HepG2 (cell line): ENCODE data around the gene TUBB4B. TPM values are rescaled to one million over a fixed set of nuclear protein-coding genes. Genes with fewer than 3 reads are reported as not detected.
A peak's percentile ranks its signal among the peaks of the same experiment; 100 is the strongest.

Experiments used
- AHDC1 ChIP-seq: sonication (generic); formaldehyde crosslinking; IDR thresholded peaks from 2 replicates; pipeline ENCODE4 v1.5.1; 2020; ENCODE audit warnings: mild to moderate bottlenecking, missing genetic modification reagents, borderline replicate concordance
- CCAR2 ChIP-seq: fragments of 200-400 bp; formaldehyde crosslinking; optimal IDR thresholded peaks from 2 replicates; pipeline ENCODE3; 2018; ENCODE audit warnings: low read depth, mild to moderate bottlenecking, low read length, moderate library complexity
- ETV5 ChIP-seq: IDR thresholded peaks from 2 replicates; pipeline ENCODE4 v1.6.1; 2018; ENCODE audit warnings: missing biosample characterization, missing genetic modification reagents, inconsistent platforms, borderline replicate concordance
- MBD4 ChIP-seq: IDR thresholded peaks from 2 replicates; pipeline ENCODE4 v1.6.1; 2012; ENCODE audit warnings: low read length, inconsistent platforms, borderline replicate concordance
- MLX ChIP-seq: IDR thresholded peaks from 2 replicates; pipeline ENCODE4 v1.6.1; 2016
- TOPORS ChIP-seq: sonication (generic); formaldehyde crosslinking; IDR thresholded peaks from 2 replicates; pipeline ENCODE4 v1.8.0; 2023; ENCODE audit warnings: mild to moderate bottlenecking, missing genetic modification reagents
- ZNF264 ChIP-seq: sonication (generic); formaldehyde crosslinking; IDR thresholded peaks from 2 replicates; pipeline ENCODE4 v1.4.0; 2020; ENCODE audit warnings: missing genetic modification reagents
- ZNF3 ChIP-seq: IDR thresholded peaks from 2 replicates; pipeline ENCODE4 v1.7.0; 2017; ENCODE audit warnings: inconsistent platforms
- ZNF382 ChIP-seq: sonication (generic); formaldehyde crosslinking; IDR thresholded peaks from 2 replicates; pipeline ENCODE4 v1.5.0; 2020; ENCODE audit warnings: missing genetic modification reagents, mild to moderate bottlenecking, borderline replicate concordance
- ZNF501 ChIP-seq: sonication (generic); formaldehyde crosslinking; IDR thresholded peaks from 2 replicates; pipeline ENCODE4 v1.5.1; 2020; ENCODE audit warnings: mild to moderate bottlenecking, moderate library complexity, missing genetic modification reagents
- polyA plus RNA-seq, 8 experiments: library from polyadenylated mRNA; depleted of rRNA in 3 of 8; stranded (reverse) in 7 of 8; unstranded in 1 of 8; fragments of >200 nt; fragmentation: Illumina TruSeq in 4 of 8; extraction: Trizol in 4 of 8; gene quantifications; 2 replicates each; pipeline versions ENCODE4 v1.2.1 to v1.2.3, GENCODE V29; 2011 to 2016; ENCODE audit warnings: low read depth in 4 of 8, missing spikeins in 1 of 8, mixed read lengths in 1 of 8; ENCODE audit not compliant: insufficient read depth in 1 of 8
- total RNA-seq, 5 experiments: library from RNA; depleted of rRNA; stranded (reverse); fragments of >200 nt; fragmentation: Illumina TruSeq; extraction: Trizol; gene quantifications; 2 replicates each; pipeline ENCODE4 v1.2.3, GENCODE V29; 2016; ENCODE audit warnings: low read depth in 1 of 5
- TF ChIP-seq, protein P1 (sequence below): IDR thresholded peaks from 2 replicates; pipeline ENCODE4 v1.6.1; 2016; ENCODE audit warnings: low read depth, missing genetic modification reagents, missing compliant biosample characterization
- TF ChIP-seq, protein P2 (sequence below): sonication (generic); formaldehyde crosslinking; IDR thresholded peaks from 2 replicates; pipeline ENCODE4 v1.5.0; 2020; ENCODE audit warnings: mild to moderate bottlenecking, missing genetic modification reagents, moderate library complexity
- TF ChIP-seq, protein P3 (sequence below): sonication (generic); formaldehyde crosslinking; IDR thresholded peaks from 2 replicates; pipeline ENCODE4 v1.4.0; 2020; ENCODE audit warnings: missing genetic modification reagents, mild to moderate bottlenecking, borderline replicate concordance

TUBB4B gene
- total and polyA plus RNA-seq, 2 of the 13 experiments (the other 11 are each of a cell fraction or from before 2014, with no cell fraction given): 182 to 412 TPM

DNA sequence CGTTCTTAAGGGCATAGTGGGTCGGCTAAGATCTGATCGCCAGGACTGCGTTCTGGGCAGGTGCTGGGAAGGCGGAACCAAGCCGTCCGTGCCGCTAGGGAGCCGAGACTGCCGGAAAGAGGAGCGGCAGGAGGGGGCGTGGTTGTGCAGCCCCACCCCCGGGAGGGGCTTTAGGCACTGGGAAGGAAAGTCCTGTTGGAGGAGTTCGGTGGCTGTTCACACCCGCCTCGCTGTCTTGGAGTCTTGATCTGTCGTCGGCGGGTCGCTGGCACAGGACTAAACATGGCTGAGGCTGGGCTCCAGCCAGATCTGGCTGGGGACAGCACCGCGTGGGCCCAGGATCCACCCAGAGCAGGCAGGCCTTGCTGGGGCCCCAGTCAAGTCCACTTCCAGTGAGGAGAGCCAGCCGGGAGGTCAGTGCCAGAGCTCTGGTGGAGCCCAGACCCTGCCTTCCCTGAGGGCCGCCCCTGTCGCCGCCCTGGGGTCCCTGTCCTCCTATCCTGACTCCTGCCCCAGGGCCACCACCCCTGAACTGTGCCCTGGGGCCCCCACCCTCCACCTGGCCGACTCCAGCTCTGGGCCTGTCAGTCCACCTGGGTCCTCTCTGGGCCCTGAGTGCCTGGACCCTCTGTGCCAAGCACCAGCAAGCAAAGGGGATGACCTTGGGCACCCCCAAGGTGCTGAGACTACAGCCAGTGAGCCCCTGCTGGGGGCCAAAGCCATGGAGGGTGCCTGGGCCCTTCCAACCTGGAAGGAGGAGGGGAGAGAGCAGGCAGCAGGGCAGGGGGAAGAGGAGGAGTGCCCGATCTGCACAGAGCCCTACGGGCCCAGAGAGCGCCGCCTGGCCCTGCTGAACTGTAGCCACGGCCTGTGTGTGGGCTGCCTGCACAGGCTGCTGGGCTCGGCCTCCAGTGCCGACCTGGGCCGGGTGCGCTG, 23.5 kb upstream of the TUBB4B start (continued):
- TF ChIP-seq AHDC1 (CRISPR knock-in tag) (no peak), ZNF264 (CRISPR knock-in tag) (no peak), ETV5 (CRISPR knock-in tag) (peak; percentile 55; the same call in 1 of the 2 replicates), TOPORS (CRISPR knock-in tag) (no peak), ZNF382 (CRISPR knock-in tag) (no peak), ZNF3 (CRISPR knock-in tag) (no peak), MLX (no peak), MBD4 (no peak), ZNF501 (0 out of 2 replicates have a peak, but pooled peaks have one; percentile 13), CCAR2 (no peak)
- TF ChIP-seq, protein P1, sequence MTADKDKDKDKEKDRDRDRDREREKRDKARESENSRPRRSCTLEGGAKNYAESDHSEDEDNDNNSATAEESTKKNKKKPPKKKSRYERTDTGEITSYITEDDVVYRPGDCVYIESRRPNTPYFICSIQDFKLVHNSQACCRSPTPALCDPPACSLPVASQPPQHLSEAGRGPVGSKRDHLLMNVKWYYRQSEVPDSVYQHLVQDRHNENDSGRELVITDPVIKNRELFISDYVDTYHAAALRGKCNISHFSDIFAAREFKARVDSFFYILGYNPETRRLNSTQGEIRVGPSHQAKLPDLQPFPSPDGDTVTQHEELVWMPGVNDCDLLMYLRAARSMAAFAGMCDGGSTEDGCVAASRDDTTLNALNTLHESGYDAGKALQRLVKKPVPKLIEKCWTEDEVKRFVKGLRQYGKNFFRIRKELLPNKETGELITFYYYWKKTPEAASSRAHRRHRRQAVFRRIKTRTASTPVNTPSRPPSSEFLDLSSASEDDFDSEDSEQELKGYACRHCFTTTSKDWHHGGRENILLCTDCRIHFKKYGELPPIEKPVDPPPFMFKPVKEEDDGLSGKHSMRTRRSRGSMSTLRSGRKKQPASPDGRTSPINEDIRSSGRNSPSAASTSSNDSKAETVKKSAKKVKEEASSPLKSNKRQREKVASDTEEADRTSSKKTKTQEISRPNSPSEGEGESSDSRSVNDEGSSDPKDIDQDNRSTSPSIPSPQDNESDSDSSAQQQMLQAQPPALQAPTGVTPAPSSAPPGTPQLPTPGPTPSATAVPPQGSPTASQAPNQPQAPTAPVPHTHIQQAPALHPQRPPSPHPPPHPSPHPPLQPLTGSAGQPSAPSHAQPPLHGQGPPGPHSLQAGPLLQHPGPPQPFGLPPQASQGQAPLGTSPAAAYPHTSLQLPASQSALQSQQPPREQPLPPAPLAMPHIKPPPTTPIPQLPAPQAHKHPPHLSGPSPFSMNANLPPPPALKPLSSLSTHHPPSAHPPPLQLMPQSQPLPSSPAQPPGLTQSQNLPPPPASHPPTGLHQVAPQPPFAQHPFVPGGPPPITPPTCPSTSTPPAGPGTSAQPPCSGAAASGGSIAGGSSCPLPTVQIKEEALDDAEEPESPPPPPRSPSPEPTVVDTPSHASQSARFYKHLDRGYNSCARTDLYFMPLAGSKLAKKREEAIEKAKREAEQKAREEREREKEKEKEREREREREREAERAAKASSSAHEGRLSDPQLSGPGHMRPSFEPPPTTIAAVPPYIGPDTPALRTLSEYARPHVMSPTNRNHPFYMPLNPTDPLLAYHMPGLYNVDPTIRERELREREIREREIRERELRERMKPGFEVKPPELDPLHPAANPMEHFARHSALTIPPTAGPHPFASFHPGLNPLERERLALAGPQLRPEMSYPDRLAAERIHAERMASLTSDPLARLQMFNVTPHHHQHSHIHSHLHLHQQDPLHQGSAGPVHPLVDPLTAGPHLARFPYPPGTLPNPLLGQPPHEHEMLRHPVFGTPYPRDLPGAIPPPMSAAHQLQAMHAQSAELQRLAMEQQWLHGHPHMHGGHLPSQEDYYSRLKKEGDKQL (CRISPR knock-in tag): no peak
- TF ChIP-seq, protein P2, sequence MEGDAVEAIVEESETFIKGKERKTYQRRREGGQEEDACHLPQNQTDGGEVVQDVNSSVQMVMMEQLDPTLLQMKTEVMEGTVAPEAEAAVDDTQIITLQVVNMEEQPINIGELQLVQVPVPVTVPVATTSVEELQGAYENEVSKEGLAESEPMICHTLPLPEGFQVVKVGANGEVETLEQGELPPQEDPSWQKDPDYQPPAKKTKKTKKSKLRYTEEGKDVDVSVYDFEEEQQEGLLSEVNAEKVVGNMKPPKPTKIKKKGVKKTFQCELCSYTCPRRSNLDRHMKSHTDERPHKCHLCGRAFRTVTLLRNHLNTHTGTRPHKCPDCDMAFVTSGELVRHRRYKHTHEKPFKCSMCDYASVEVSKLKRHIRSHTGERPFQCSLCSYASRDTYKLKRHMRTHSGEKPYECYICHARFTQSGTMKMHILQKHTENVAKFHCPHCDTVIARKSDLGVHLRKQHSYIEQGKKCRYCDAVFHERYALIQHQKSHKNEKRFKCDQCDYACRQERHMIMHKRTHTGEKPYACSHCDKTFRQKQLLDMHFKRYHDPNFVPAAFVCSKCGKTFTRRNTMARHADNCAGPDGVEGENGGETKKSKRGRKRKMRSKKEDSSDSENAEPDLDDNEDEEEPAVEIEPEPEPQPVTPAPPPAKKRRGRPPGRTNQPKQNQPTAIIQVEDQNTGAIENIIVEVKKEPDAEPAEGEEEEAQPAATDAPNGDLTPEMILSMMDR (CRISPR knock-in tag): peak; percentile 50
- TF ChIP-seq, protein P3, sequence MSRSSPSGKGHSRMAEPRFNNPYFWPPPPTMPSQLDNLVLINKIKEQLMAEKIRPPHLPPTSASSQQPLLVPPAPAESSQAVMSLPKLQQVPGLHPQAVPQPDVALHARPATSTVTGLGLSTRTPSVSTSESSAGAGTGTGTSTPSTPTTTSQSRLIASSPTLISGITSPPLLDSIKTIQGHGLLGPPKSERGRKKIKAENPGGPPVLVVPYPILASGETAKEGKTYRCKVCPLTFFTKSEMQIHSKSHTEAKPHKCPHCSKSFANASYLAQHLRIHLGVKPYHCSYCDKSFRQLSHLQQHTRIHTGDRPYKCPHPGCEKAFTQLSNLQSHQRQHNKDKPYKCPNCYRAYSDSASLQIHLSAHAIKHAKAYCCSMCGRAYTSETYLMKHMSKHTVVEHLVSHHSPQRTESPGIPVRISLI: no peak
